Karpas-422 (cell line): Measurements from ENCODE around the gene SMIM12. TPM values are rescaled to one million over a fixed set of nuclear protein-coding genes. Genes with fewer than 3 reads are reported as not detected.
"Not testable (repeated sequence)": the region's sequence is repeated elsewhere in the genome, so short reads cannot be mapped to it uniquely, and the experiment has no call there.

Experiments used
- DNase-seq: peaks from one replicate; pipeline ENCODE4 v3.0.0-alpha.2; 2015
- H2AFZ ChIP-seq: fragments of 200-600 bp; sonication (generic); 2 replicates; pipeline ENCODE4 v1.6.1; 2014; ENCODE audit warnings: antibody characterized with exemption, low read length, mixed read lengths
- H3K27ac ChIP-seq: fragments of 200-600 bp; sonication (generic); 2 replicates; pipeline ENCODE4 v1.5.1; 2014; ENCODE audit warnings: mild to moderate bottlenecking, low read length, moderate library complexity
- H3K27me3 ChIP-seq: fragments of 200-600 bp; sonication (generic); 2 replicates; pipeline ENCODE4 v1.6.1; 2014; ENCODE audit warnings: low read length, mixed read lengths
- H3K36me3 ChIP-seq: fragments of 200-600 bp; sonication (generic); 2 replicates; pipeline ENCODE4 v1.6.1; 2014; ENCODE audit warnings: low read length, mixed read lengths; ENCODE audit not compliant: insufficient read depth
- H3K4me1 ChIP-seq: fragments of 200-600 bp; sonication (generic); 2 replicates; pipeline ENCODE4 v1.6.1; 2014; ENCODE audit warnings: mild to moderate bottlenecking, low read length, mixed read lengths
- H3K4me2 ChIP-seq: fragments of 200-600 bp; sonication (generic); 2 replicates; pipeline ENCODE4 v1.6.1; 2014; ENCODE audit warnings: low read length, low read depth, mild to moderate bottlenecking; ENCODE audit not compliant: poor library complexity, severe bottlenecking
- H3K4me3 ChIP-seq: fragments of 200-600 bp; sonication (generic); 2 replicates; pipeline ENCODE4 v1.5.1; 2014; ENCODE audit warnings: mild to moderate bottlenecking, antibody characterized with exemption, low read length, mixed read lengths
- H3K79me2 ChIP-seq: fragments of 200-600 bp; sonication (generic); 2 replicates; pipeline ENCODE4 v1.6.1; 2014; ENCODE audit warnings: mild to moderate bottlenecking, low read length, mixed read lengths
- H3K9ac ChIP-seq: fragments of 200-600 bp; sonication (generic); 2 replicates; pipeline ENCODE4 v1.6.0; 2014; ENCODE audit warnings: low read length
- H3K9me2 ChIP-seq: fragments of 200-600 bp; sonication (generic), shearing (Covaris generic); replicated peaks from 2 replicates; pipeline ENCODE4 v1.6.0; 2014; ENCODE audit warnings: mild to moderate bottlenecking, low read length, moderate library complexity; ENCODE audit not compliant: insufficient read depth
- H3K9me3 ChIP-seq: fragments of 300-700, 200-600 bp; sonication (generic); 2 replicates; pipeline ENCODE4 v1.6.1; 2014; ENCODE audit warnings: low read length, mixed read lengths
- H4K20me1 ChIP-seq: fragments of 200-600 bp; sonication (generic); 2 replicates; pipeline ENCODE4 v1.6.1; 2014; ENCODE audit warnings: mild to moderate bottlenecking, antibody characterized with exemption, low read length, low read depth; ENCODE audit not compliant: insufficient read depth
- total RNA-seq: library from RNA; depleted of rRNA; stranded (reverse); fragments of >200 nt; shearing (Covaris generic); gene quantifications from 2 replicates; pipeline ENCODE4 v1.2.3, GENCODE V29; 2014; ENCODE audit warnings: low replicate concordance

The SMIM12 gene
- total RNA-seq, 1 experiment from 2014 or later: 25.3 TPM

DNA sequence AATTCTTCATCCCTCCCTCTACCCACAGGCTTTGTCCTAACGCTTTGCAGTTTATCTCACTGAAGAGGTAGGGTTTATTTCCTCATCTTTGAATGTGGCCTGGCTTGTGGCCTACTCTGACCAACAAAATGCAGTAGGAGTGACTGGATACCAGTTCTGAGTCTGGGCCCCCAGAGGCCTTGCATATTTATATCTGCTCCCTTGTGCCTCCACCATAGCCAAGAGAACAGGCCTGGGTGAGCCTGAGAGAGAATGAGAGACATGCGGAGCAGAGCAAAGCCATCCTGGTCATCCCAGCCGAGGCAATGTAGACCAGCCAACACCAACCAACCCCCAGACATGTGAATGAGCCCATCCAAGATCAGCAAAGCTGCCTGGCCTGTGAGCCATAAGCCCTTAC is 30.3 kb downstream of the SMIM12 start:
- Histone ChIP-seq H3K79me2 (no peaks in the 10 kb centered on the region), H3K9ac (no peak overlapping the region), H3K9me2 (no peaks in the 10 kb centered on the region), H3K36me3 (no peaks in the 10 kb centered on the region), H4K20me1 (no peaks in the 10 kb centered on the region; the same call in 1 of the 2 replicates), H3K27ac (no peak overlapping the region), H3K4me3 (no peak overlapping the region), H3K9me3 (no peaks in the 10 kb centered on the region), H3K4me2 (no peak overlapping the region), H2AFZ (no peak overlapping the region), H3K4me1 (peaks cover 5% of the 10 kb centered on the region; the same call in 1 of the 2 replicates), H3K27me3 (no peaks in the 10 kb centered on the region)
- DNase-seq: no peak

DNA sequence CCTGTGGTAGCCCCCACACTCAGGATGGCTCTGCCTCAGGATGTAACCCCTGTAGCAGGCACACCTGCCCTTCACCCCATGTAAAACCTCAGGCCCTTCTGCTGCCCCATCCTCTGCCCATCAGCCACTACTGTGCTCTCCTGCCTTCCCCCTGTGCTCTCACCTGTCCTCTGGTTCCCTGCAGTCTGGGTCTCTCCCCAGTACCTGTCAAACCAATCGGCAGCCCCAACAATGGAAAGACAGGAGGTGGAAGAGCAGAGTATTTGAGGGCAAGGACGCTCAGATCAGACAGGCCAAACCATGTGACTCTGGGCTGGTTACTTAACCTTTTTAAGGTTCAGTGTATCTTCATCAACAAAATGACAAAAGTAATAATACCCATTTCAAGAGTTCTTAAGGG is 30.9 kb downstream of the SMIM12 start:
- Histone ChIP-seq H3K79me2 (no peaks in the 10 kb centered on the region), H3K4me3 (no peak overlapping the region), H3K9me3 (no peaks in the 10 kb centered on the region), H3K27me3 (no peaks in the 10 kb centered on the region), H3K4me1 (peaks cover 5% of the 10 kb centered on the region; the same call in 1 of the 2 replicates), H3K27ac (no peak overlapping the region), H3K9ac (no peak overlapping the region), H4K20me1 (no peaks in the 10 kb centered on the region; the same call in 1 of the 2 replicates), H3K9me2 (no peaks in the 10 kb centered on the region), H2AFZ (no peak overlapping the region), H3K4me2 (no peak overlapping the region), H3K36me3 (no peaks in the 10 kb centered on the region)
- DNase-seq: no peak

DNA sequence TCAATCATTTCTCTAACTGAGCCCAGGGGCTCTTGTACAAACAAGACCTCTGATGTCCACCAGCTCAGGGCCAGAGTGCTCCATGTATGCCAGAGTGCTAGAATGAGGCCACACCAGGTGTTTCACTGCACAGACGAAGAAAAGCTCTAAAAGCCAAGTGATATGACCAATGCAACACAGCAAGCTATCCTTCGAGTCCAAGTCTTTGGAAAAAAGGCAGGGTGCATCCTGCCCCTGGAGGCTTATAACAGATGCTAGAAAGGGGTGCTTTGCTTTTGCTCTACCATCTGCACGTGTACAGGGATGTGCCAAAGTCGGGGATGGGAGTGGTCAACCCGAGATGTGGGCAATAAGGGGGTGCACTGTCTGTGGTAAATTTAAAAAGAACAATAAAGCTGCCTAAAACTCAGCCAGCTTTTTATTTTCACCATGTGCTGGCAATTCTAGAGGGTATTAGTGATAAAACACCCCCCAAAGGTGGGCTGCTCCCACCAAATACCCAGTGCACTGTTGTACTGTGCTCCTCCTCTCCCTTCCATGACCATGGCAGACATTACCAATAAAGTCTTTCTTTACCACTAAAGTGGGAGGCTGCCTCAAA is 32.1 kb downstream of the SMIM12 start:
- no peak overlapping the region for H3K9ac ChIP-seq
- no peaks in the 10 kb centered on the region; the same call in 1 of the 2 replicates for H4K20me1 ChIP-seq
- no peak overlapping the region for H3K27ac ChIP-seq
- no peaks in the 10 kb centered on the region for H3K27me3 ChIP-seq
- H3K4me2 ChIP-seq: no peak overlapping the region
- no peak overlapping the region for H3K4me3 ChIP-seq
- H3K4me1 ChIP-seq: peaks cover 5% of the 10 kb centered on the region; the same call in 1 of the 2 replicates
- H3K36me3 ChIP-seq: no peaks in the 10 kb centered on the region
- no peak for DNase-seq
- no peak overlapping the region for H2AFZ ChIP-seq
- H3K79me2 ChIP-seq: no peaks in the 10 kb centered on the region
- no peaks in the 10 kb centered on the region for H3K9me2 ChIP-seq
- H3K9me3 ChIP-seq: no peaks in the 10 kb centered on the region

DNA sequence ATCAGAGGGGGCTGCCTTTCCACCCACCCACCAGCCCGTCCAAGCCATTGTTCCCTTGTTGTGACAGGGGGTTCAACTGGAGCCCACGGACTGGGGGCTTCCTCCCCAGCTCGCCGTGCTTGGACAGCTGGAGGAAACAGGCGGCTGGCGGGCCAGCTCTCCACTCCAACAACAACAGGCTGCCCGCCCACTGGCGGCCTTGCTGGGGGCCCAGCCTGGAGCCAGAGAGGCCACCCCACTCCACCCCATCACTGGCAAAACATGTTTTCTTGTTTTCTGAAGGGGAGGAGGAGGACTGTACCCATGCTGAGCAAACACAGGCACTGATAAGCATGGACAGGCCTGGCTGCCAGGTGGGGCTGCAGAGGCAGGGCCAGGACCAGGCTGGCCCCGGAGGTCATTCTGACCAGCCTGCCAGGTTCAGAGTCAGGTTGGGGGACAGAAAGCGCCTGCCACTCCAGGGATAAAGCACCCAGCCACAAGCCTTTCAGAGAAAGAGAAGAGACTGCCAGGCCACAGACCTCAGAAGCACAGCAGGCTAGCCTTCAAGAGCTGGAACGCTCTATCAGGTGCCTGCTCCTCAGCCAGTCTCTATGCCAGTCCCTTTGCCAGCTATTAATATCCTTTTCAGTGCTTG is 34.0 kb downstream of the SMIM12 start:
- H4K20me1 ChIP-seq: no peaks in the 10 kb centered on the region; the same call in 1 of the 2 replicates
- H3K4me1 ChIP-seq: peaks cover 12% of the 10 kb centered on the region; the same call in 1 of the 2 replicates
- no peak overlapping the region for H3K27ac ChIP-seq
- no peaks in the 10 kb centered on the region for H3K9me3 ChIP-seq
- no peak overlapping the region for H3K9ac ChIP-seq
- no peaks in the 10 kb centered on the region for H3K9me2 ChIP-seq
- no peak for DNase-seq
- H3K27me3 ChIP-seq: no peaks in the 10 kb centered on the region
- H3K4me2 ChIP-seq: no peak overlapping the region
- H3K4me3 ChIP-seq: no peak overlapping the region
- H3K79me2 ChIP-seq: no peaks in the 10 kb centered on the region
- no peak overlapping the region for H2AFZ ChIP-seq
- H3K36me3 ChIP-seq: no peaks in the 10 kb centered on the region

DNA sequence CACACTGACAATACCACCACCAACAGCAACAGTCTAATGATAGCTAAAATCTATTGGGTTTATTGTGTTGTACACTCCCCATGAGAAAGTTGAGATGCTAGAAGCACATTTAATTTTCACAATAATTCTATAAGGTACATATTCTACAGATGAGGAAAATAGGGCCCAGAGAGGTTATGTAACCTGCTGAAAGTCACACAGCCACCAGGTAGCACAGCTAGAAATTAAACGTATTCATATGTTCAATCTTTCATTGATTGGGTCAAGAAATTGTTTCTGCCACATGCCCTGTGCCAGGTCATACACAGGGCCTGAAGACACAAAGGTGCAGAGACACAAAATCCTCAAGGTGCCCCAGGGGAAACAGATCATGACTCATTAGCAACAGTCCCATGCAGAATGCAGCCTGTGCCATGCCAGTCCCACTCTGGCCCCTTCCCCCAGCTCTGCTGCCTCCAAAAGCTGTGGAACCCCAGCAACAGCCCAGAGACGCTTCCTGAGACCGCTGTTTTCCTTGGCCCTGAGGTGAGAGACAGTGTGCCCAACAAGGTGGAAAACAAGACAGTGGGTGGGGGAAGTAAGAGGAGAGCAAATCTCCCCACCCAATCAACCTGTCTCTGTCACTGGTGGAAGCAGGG is 34.6 kb downstream of the SMIM12 start:
- Histone ChIP-seq H3K27ac (no peak overlapping the region), H3K9ac (no peak overlapping the region), H3K9me3 (no peaks in the 10 kb centered on the region), H3K36me3 (no peaks in the 10 kb centered on the region), H3K4me3 (no peak overlapping the region), H3K27me3 (no peaks in the 10 kb centered on the region), H3K4me1 (peaks cover 12% of the 10 kb centered on the region; the same call in 1 of the 2 replicates), H4K20me1 (no peaks in the 10 kb centered on the region; the same call in 1 of the 2 replicates), H2AFZ (no peak overlapping the region), H3K9me2 (no peaks in the 10 kb centered on the region), H3K79me2 (no peaks in the 10 kb centered on the region), H3K4me2 (no peak overlapping the region)
- no peak for DNase-seq

DNA sequence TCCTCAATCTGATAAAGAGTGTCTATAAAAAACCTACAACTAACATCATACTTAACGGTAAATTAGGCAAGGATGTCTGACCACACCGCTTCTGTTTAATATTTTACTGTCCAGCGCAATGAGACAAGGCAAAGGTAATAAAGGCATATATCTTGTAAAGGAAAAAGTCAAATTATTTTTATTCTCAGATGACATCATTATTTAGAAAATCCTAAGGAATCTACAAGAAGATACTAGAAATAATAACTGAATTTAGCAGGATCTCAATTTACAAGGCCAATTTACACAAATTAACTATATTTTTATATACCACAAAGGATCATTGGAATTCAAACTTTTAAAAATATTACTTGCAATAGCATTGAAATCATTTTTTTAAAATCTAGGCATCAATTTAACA is 37.3 kb downstream of the SMIM12 start:
- Histone ChIP-seq H3K4me3 (no peak overlapping the region), H3K9me3 (no peaks in the 10 kb centered on the region), H3K4me1 (peaks cover 6% of the 10 kb centered on the region; the same call in 1 of the 2 replicates), H3K27me3 (no peaks in the 10 kb centered on the region), H4K20me1 (no peaks in the 10 kb centered on the region; the same call in 1 of the 2 replicates), H3K27ac (no peak overlapping the region), H3K36me3 (no peaks in the 10 kb centered on the region), H3K79me2 (no peaks in the 10 kb centered on the region), H3K9me2 (no peaks in the 10 kb centered on the region), H3K9ac (no peak overlapping the region), H3K4me2 (no peak overlapping the region), H2AFZ (no peak overlapping the region)
- no peak for DNase-seq

DNA sequence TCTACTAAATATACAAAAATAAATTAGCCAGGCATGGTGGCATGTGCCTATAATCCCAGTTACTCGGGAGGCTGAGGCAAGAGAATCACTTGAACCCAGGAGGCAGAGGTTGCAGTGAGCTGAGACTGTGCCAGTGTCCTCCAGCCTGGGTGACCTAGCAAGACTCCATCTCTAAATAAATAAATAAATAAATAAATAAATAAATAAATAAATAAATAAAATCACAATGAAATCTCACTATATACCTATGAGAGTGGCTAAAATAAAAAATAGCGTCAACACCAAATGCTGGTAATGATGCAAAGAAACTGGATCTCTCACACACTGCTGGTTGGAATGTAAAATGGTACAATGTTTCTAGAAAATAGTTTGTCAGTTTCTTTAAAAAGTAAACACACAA is 40.7 kb downstream of the SMIM12 start:
- H2AFZ ChIP-seq, H4K20me1 ChIP-seq, H3K36me3 ChIP-seq, H3K79me2 ChIP-seq, H3K9me2 ChIP-seq, H3K27me3 ChIP-seq, DNase-seq, H3K4me2 ChIP-seq, H3K4me1 ChIP-seq, H3K4me3 ChIP-seq, H3K27ac ChIP-seq, H3K9me3 ChIP-seq, H3K9ac ChIP-seq: not testable (repeated sequence)

DNA sequence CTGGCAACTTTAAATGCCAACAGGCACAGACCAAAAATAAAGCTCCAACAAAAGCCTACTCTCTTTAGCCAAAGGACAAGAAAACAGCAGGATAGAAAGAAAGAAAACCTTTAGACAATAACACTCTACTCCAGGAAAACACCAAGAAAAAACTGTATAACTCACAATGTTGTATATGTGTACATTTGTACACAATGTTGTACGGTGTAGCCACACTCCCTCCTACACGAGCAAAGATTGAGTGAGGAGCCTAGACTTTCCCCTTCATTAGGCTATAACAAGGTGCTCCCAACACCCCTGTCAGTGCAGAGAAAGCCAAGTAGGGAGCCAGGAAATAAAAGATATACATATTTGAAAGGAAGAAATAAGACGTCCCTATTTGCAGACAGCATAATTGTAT is 42.8 kb downstream of the SMIM12 start:
- no peaks in the 10 kb centered on the region for H3K9me2 ChIP-seq
- H2AFZ ChIP-seq: no peak overlapping the region
- no peak overlapping the region for H3K9ac ChIP-seq
- no peak for DNase-seq
- no peak overlapping the region for H3K4me2 ChIP-seq
- no peak overlapping the region for H3K27ac ChIP-seq
- H3K79me2 ChIP-seq: no peaks in the 10 kb centered on the region
- peaks cover 1% of the 10 kb centered on the region; the same call in 1 of the 2 replicates for H3K4me1 ChIP-seq
- H3K27me3 ChIP-seq: no peaks in the 10 kb centered on the region
- no peaks in the 10 kb centered on the region for H3K9me3 ChIP-seq
- H4K20me1 ChIP-seq: no peaks in the 10 kb centered on the region
- no peak overlapping the region for H3K4me3 ChIP-seq
- no peaks in the 10 kb centered on the region for H3K36me3 ChIP-seq
